Activated T-helper 1 cell treated with anti-CD3 and anti-CD28 coated beads, Interleukin-2, amount 50 U/mL, for 16 hours (primary cell): ENCODE results near the gene RASSF1.
"Not testable (repeated sequence)": the region's sequence is repeated elsewhere in the genome, so short reads cannot be mapped to it uniquely, and the experiment has no call there.

Source experiments
- DNase-seq, 2 donors: peaks; one replicate each; pipeline ENCODE4 v3.0.0-alpha.2; 2020; ENCODE audit warnings: low read depth in 1 of 2, low spot score in 1 of 2

Gene RASSF1

DNA sequence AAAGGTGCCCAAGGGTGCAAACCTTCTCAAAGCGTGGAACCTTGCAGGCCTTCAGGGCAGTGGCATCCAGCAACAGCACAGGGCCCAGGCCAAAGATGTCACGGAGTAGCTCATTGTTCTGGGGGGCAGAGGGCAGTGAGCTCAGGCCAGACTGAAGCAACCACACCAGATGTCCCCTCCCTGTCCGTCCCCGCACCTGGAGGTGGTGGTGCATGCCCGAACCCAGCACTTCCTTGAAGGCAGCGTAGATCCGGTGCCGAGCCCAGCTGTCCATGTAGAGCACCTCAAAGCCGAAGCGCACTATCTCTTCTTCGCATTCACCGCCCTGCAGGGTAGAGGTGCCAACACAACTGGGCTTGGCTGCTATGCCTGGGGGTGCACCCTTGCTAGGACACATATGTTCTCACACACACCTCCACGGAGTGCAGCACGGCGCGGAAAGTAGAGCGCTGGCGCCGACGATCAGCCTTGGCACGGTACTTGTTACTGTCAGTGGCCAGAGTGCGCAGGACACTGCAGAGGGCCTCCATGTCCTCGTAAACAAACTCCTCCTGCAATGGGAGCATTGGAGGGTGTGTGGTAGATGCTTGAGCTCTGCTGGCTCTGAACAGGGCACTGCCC lies 52.1 kb downstream of the RASSF1 start:
- no peak for DNase-seq

DNA sequence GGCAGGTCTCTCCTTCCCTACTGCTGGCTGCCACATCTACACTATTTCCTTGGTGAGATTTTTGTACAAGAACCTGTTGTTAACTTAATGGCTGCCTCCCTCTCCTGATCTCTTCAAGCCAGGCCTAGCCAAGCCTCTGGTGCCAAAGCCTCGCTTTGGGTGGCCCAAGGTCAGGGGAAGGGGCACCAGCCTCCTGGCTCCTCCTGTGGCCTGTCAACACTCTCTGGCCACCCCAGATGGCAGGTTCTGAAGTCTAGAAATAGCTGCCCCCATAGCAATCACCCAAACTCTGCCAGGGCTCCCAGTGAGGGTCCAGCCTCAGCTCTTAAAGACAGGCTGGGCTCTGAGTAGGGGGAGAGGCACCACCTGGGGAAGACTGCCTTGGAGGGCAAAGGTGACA lies 53.4 kb downstream of the RASSF1 start:
- DNase-seq = no peak

DNA sequence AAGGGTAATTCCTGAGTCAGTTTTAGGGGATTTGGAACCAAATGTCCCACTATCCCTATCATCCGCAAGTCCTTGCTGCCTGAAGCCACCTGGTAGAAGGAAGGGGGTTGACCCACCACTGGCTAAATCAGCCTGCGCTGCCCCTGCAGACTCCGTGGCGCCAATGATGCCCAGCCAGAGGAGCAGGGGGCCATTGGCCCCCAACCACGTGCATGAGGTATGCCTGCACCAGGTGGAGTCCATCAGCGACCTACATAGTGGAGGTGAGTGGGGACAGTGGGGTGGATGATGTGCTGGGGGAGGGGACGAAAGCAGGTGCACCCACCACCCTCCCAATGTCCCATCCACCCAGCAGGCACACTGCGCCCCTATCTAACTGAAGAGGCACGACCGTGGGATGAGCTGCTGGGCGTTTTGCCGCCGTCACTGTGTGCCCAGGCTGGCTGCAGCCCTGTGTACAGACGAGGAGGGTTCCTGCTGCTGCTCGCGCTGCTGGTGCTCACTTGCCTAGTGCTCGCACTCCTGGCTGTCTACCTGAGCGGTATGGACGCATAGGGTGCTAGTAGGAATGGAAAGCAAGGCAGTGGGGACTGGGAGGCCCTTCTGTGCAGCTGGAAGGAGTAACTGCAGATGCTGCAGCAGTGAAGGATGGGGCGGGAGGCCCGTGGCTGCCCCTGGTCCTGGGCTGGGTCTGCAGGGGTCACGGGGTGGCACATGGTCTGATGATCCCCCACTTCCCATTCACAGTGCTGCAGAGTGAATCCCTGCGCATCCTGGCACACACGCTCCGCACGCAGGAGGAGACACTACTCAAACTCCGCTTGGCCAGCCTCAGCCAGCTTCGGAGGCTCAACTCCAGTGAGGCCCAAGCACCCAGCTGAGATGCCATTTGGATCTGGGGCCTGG lies 54.1 kb downstream of the RASSF1 start:
- no peak for DNase-seq

DNA sequence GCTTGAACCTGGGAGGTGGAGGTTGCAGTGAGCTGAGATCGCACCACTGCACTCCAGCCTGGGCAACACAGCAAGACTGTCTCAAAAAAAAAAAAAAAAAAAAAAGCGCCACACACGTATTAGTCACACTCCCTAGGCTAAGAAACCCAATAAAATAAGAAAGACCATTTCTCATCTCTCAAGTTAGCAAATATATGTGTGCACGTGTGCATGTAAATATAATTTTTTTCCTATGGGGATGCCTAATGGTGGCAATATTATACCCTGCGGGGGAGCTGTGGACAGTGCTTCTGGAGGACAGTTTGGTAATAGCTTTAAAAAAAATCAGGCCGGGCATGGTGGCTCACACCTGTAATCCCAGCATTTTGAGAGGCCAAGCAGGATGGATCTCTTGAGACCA lies 56.5 kb downstream of the RASSF1 start:
- not testable (repeated sequence) for DNase-seq
